HUES48 (cell line): ENCODE results near the gene NCBP2L.

Experiments used
- H3K27ac ChIP-seq: one replicate; pipeline ENCODE4 v1.7.0; 2013; ENCODE audit warnings: low read depth, low read length, inconsistent platforms
- H3K27me3 ChIP-seq: 2 replicates; pipeline ENCODE4 v1.6.1; 2013; ENCODE audit warnings: mild to moderate bottlenecking, low read length; ENCODE audit not compliant: control insufficient read depth, insufficient read depth
- H3K36me3 ChIP-seq: 2 replicates; pipeline ENCODE4 v1.6.1; 2013; ENCODE audit warnings: low read length; ENCODE audit not compliant: control insufficient read depth, insufficient read depth
- H3K4me1 ChIP-seq: 2 replicates; pipeline ENCODE4 v1.6.1; 2013; ENCODE audit warnings: mild to moderate bottlenecking, low read length; ENCODE audit not compliant: control insufficient read depth, insufficient read depth
- H3K4me3 ChIP-seq: 2 replicates; pipeline ENCODE4 v1.5.1; 2013; ENCODE audit warnings: mild to moderate bottlenecking, low read depth, low read length
- H3K9ac ChIP-seq: 2 replicates; pipeline ENCODE4 v1.6.1; 2013; ENCODE audit warnings: mild to moderate bottlenecking, low read depth, low read length, moderate library complexity
- H3K9me3 ChIP-seq: 2 replicates; pipeline ENCODE4 v1.6.1; 2013; ENCODE audit warnings: low read length; ENCODE audit not compliant: control insufficient read depth, insufficient read depth

Gene NCBP2L

GRCh38 chrX:107777536-107777832 is at the start of gene NCBP2L:
NCBP2L (plus strand) TSS chrX:107777733; CDS start chrX:107794221, 16,488 bp downstream.
- Histone ChIP-seq H3K4me1 (peaks cover 39% of the 10 kb centered on the region), H3K27me3 (peaks cover 46% of the 10 kb centered on the region), H3K9ac (no peak within 1 kb of the TSS), H3K27ac (no peak within 1 kb of the TSS), H3K4me3 (peak within 1 kb of the TSS; percentile 71), H3K9me3 (no peaks in the 10 kb centered on the region), H3K36me3 (no peaks in the 10 kb centered on the region)

GRCh38 chrX:107728371-107729099 is 49.0 kb upstream of the NCBP2L start:
- Histone ChIP-seq H3K4me3 (no peak overlapping the region), H3K9ac (no peak overlapping the region), H3K4me1 (peaks cover 35% of the 10 kb centered on the region), H3K27me3 (no peaks in the 10 kb centered on the region), H3K36me3 (no peaks in the 10 kb centered on the region), H3K9me3 (no peaks in the 10 kb centered on the region), H3K27ac (no peak overlapping the region)

DNA sequence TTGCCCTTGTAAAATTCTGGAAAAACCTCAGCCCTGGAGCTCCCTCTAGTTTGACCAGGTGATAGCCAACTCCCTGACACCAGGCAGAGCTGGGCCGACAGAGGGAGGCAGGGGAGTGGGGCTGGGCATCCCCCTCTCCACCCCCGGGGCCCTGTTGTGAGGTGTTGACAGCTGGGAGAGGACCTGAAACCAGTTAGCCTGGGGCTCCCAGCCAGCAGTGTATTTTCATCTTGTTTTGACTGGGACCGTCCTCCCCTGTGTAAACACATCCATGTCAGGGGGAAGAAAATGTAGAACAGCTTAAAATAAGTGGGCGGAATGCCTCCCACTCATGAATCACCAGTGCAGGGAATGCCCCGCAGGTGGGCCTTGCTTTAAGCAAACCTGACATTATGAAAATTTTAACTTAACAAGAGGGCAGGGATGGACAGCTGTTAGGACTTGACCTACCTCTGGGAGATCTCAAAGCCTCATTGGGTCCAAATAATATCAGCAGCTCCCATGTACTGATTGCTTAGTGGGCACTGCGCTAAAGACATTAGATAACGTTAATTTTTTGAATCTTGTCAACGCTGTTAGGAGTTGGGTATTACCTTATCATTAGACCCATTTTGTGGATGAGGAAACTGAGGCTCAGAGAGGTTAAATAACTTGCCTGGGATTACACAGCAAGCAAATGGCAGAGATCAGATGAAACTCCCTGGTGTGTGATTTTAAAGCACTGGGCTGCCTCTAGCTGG is 47.8 kb upstream of the NCBP2L start:
- Histone ChIP-seq H3K4me3 (no peak overlapping the region), H3K4me1 (peaks cover 35% of the 10 kb centered on the region), H3K9me3 (no peaks in the 10 kb centered on the region), H3K27ac (peak overlapping the region; percentile 29), H3K27me3 (no peaks in the 10 kb centered on the region), H3K9ac (no peak overlapping the region), H3K36me3 (no peaks in the 10 kb centered on the region)

DNA sequence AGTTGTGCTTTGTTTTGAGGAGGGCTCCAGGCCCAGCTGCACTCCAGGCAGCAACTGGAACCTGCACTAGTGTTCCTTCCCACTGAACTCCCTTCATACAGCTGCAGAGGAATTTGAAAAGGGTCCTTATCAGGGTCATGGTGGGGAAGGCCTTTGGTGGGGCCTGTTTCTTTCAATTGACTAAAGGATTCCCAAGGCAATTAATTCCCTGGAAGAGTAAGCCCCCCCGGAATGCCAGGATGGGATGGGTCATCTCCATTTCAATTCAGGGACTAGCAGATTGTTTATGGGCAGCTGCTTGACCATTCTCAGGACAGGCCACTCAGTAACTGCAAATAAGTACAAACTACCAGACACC is 47.3 kb upstream of the NCBP2L start:
- no peaks in the 10 kb centered on the region for H3K27me3 ChIP-seq
- no peaks in the 10 kb centered on the region for H3K36me3 ChIP-seq
- peaks cover 35% of the 10 kb centered on the region for H3K4me1 ChIP-seq
- no peaks in the 10 kb centered on the region for H3K9me3 ChIP-seq
- peak overlapping the region; percentile 29 for H3K27ac ChIP-seq
- no peak overlapping the region for H3K9ac ChIP-seq
- H3K4me3 ChIP-seq, result no peak overlapping the region

DNA sequence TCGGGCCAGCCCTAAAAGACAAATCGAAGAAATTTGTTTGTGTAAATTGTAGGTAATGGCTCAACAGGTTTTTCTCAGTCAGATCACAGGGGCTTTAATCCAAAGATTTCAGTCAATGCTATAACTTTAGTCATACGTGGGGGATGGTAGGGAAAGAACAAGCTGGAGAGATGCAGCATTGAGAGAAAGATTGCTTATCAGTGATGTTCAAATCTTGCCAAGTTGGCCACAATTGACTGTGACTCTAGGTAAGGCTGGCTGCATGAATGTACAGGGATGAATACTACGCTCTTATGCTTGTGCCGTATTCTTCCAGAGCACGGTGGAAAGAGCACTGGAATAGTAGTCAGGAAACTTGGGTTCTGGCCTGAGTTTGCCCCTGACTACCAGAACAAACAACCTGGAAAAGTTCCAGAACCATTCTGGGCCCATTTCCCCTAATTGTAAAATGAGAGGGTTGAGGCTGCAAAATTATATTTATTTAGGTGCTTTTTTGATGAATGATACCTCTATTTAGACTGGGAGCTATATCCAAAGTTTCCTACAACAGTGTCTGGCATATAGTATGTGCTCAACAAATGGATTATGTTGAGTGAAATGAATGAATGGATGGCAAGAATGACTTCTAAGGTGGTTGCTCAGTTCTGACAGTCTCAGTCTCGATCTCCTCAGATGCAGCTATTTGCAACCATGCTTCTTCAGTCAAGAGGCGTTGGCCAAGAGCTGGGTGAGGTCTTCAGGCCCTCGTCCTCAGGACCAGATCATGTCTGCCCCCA is 46.4 kb upstream of the NCBP2L start:
- H3K27me3 ChIP-seq, result 0 out of 2 replicates have a peak, but pooled peaks cover 5% of the 10 kb centered on the region

DNA sequence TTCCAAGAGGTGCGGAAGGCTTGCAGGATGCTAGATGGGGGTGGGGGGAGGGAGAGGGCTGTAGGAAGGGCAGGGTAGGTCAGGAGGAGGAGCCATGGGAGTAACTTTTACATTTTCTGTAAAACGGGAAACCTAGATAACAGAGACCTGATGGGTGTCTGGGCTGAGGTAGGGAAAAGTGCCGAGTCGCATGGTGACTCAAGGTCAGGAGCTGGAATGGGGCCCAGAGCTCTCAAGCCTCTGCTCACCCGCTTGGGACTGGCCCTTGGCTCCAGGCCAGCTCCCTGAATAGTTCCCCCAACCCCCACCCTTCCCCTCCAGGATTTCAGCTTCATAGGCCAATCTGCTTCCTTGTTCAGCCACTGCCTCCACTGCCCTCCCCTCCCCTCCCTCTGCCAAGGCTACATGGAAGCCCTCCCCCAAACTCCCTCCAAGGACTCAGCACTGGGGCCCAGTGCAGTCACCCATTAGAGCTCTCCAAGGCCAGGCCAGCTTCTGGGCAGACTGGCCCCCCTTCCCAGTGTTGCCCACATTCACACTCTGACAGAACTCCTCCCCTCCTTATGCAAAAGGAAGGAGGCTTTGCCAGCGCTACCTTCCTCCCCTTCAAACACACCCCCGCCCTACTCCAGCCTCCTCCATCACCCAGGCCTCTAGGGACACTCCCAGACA is 45.6 kb upstream of the NCBP2L start:
- no peak overlapping the region for H3K9ac ChIP-seq
- no peak overlapping the region for H3K27ac ChIP-seq
- no peak overlapping the region for H3K4me3 ChIP-seq
- H3K36me3 ChIP-seq, result no peaks in the 10 kb centered on the region
- H3K4me1 ChIP-seq, result peaks cover 37% of the 10 kb centered on the region
- H3K27me3 ChIP-seq, result 0 out of 2 replicates have a peak, but pooled peaks cover 5% of the 10 kb centered on the region
- no peaks in the 10 kb centered on the region for H3K9me3 ChIP-seq

More for the DNA sequence above, 46.4 kb upstream of the NCBP2L start:
- Histone ChIP-seq H3K9ac (no peak overlapping the region), H3K27ac (no peak overlapping the region), H3K4me1 (peaks cover 30% of the 10 kb centered on the region), H3K36me3 (no peaks in the 10 kb centered on the region), H3K9me3 (no peaks in the 10 kb centered on the region), H3K4me3 (no peak overlapping the region)

DNA sequence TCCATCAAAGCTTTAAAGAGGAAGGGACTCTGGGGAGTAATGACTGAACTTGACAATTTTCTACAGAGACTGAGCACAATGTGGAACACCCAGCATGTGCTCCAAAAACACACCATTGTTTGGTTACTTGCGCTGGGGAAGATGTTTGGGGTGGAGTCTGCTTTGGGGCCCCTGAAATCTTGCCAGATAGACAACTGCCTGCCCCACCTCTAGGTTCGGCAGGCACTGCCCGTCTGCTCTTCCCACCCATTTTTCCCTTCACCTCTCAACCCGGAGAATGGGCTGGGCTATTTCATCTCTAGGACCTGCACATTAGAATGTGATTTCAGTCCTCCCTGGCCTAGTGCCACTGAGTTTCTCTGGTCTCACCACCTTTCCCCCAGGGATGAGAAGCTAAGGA is 43.8 kb upstream of the NCBP2L start:
- no peak overlapping the region for H3K4me3 ChIP-seq
- H3K9ac ChIP-seq, result no peak overlapping the region
- H3K36me3 ChIP-seq, result no peaks in the 10 kb centered on the region
- peaks cover 43% of the 10 kb centered on the region for H3K4me1 ChIP-seq
- no peak overlapping the region for H3K27ac ChIP-seq
- H3K9me3 ChIP-seq, result no peaks in the 10 kb centered on the region
- H3K27me3 ChIP-seq, result 0 out of 2 replicates have a peak, but pooled peaks cover 5% of the 10 kb centered on the region

DNA sequence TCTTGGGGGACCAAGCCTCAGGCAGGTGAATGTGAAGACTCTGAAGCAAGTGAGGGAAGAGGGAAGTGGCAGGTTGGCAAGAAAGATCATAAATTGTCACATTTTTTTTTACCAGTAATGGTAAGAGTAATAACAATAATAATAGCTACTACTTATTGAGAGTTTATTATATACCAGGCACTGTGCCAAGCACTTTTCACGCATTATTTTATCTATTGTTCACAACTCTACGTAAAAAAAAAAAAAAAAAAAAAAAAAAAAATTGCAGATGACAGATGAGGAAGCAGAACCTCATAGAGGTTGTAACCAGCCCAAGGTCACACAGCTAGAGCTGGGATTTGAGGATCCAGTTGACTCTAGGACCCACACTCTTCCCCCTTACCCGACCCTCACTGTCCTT is 42.9 kb upstream of the NCBP2L start:
- H3K4me1 ChIP-seq, result peaks cover 35% of the 10 kb centered on the region
- H3K27ac ChIP-seq, result no peak overlapping the region
- H3K9me3 ChIP-seq, result no peaks in the 10 kb centered on the region
- no peak overlapping the region for H3K9ac ChIP-seq
- no peaks in the 10 kb centered on the region for H3K36me3 ChIP-seq
- no peak overlapping the region for H3K4me3 ChIP-seq
- H3K27me3 ChIP-seq, result peaks cover 14% of the 10 kb centered on the region

DNA sequence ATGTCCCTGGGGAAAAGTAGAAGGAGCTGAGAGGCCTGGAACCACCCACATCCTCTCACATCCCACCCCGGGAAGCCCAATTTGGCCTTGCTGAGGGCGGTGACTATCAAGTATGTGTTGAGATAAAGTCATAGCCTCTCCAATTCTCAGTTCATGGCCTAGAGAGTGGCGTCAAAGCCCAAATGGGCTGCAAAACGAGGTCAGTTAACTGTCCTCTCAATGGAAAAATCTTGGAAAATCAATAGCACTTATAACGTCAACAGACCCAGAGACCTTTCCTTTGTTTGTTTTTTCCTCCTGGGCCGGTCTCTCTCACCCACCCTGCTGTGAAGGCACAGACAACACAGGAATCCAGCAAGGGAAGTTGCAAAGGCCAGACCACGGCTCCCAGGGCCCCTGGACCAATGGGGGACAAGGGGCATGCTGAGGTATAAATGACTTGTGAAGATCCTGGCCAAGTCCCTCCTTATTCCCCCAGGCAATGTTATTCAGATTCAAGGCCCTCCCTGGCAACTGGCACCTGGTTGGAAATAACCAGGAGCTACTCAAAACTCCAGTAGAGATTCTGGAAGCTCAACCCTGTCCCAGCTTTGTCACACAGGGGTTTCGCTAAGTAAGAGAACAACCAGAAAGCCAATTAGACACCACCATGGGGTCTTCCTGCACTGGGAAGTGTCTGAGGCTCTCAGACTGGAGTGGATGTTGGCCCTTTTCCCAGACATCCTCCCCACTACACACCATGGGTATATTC is 40.6 kb upstream of the NCBP2L start:
- Histone ChIP-seq H3K9ac (no peak overlapping the region), H3K36me3 (no peaks in the 10 kb centered on the region), H3K27ac (peak overlapping the region; percentile 53), H3K9me3 (no peaks in the 10 kb centered on the region), H3K4me1 (peaks cover 23% of the 10 kb centered on the region), H3K4me3 (no peak overlapping the region), H3K27me3 (peaks cover 29% of the 10 kb centered on the region)

GRCh38 chrX:107738272-107738671 is 39.3 kb upstream of the NCBP2L start:
- no peak overlapping the region for H3K9ac ChIP-seq
- H3K9me3 ChIP-seq, result no peaks in the 10 kb centered on the region
- H3K27ac ChIP-seq, result no peak overlapping the region
- no peak overlapping the region for H3K4me3 ChIP-seq
- peaks cover 33% of the 10 kb centered on the region for H3K27me3 ChIP-seq
- no peaks in the 10 kb centered on the region for H3K36me3 ChIP-seq
- H3K4me1 ChIP-seq, result peaks cover 32% of the 10 kb centered on the region
